ENCODE data around the gene NR1D1.

Gene NR1D1

DNA sequence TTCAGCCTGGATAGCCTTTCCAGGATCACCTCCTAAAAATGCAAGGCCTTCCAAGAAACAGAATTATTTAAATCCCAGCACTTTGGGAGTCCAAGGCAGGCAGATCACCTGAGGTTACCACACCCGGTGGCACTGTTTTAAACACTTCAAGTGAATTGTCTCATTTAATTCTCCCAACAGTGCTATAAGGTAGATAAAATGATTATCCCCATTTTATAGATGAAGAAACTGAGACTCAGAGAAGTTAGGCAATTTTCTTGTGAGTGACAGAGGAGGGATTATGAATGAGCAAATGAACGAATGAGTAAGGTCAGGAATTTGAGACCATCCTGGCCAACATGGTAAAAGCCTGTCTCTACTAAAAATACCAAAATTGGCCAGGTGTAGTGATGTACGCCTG is 20.8 kb downstream of the NR1D1 start:
- Mint-ChIP-seq H3K27ac (no peak overlapping the region), H3K4me3 (no peak overlapping the region), H3K4me1 (ENCODE audit: low read depth) (peaks cover 18% of the 10 kb centered on the region), H3K27me3 (no peaks in the 10 kb centered on the region), H3K36me3 (ENCODE audit: low read depth) (peaks cover 8% of the 10 kb centered on the region), H3K9me3 (no peaks in the 10 kb centered on the region)

DNA sequence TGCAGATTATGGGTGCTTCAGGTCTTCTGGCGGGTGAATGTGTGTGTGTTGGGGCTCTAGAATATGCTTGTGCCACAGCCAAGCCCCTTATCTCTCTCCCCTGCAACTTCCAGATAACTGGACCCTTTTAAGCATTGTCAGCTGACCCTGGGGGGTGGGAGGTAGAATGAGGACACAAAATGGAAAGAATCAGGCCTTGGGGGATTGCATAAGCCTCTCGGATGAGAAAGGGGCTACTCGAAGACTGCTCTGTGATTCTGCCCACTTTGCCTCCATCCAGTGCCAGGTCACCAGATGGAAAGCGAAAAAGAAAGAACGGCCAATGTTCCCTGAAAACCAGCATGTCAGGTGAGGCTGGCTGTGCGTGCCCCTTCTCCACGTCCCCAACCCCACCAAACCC is 23.8 kb downstream of the NR1D1 start:
- Mint-ChIP-seq H3K4me1 (ENCODE audit: low read depth) (peaks cover 26% of the 10 kb centered on the region), H3K4me3 (no peak overlapping the region), H3K27ac (no peak overlapping the region), H3K9me3 (no peaks in the 10 kb centered on the region), H3K27me3 (no peaks in the 10 kb centered on the region), H3K36me3 (ENCODE audit: low read depth) (peaks cover 4% of the 10 kb centered on the region)

DNA sequence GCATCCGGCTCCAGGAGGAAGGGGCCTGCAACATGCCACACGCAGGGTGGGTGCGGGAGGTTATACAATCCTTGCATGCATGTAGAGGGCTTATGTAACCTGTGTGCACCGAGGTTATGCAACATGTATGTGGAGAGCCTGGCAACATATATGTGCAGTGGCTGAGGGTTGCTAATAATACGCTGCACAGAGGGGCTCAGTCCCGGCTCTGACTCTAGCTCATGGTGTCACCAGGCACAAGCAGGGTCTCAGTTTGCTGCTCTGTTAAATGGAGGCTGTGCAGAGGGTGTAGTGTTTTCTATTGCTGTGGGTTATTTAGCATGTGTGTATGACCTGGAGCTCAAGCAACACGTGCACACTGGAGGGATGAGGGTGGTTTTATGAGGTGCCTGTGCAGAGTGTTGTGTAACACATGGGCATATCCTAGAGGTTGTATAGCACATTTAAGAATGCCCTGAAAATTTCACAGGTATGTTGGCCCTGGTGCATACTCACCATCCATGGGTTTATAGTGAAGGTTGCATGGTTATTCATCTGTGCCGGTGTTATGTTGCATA is 24.4 kb downstream of the NR1D1 start:
- H3K36me3 Mint-ChIP-seq (ENCODE audit: low read depth) = peaks cover 4% of the 10 kb centered on the region
- no peaks in the 10 kb centered on the region for H3K9me3 Mint-ChIP-seq
- H3K4me1 Mint-ChIP-seq (ENCODE audit: low read depth) = peaks cover 32% of the 10 kb centered on the region
- H3K4me3 Mint-ChIP-seq = no peak overlapping the region
- no peaks in the 10 kb centered on the region for H3K27me3 Mint-ChIP-seq
- no peak overlapping the region for H3K27ac Mint-ChIP-seq

DNA sequence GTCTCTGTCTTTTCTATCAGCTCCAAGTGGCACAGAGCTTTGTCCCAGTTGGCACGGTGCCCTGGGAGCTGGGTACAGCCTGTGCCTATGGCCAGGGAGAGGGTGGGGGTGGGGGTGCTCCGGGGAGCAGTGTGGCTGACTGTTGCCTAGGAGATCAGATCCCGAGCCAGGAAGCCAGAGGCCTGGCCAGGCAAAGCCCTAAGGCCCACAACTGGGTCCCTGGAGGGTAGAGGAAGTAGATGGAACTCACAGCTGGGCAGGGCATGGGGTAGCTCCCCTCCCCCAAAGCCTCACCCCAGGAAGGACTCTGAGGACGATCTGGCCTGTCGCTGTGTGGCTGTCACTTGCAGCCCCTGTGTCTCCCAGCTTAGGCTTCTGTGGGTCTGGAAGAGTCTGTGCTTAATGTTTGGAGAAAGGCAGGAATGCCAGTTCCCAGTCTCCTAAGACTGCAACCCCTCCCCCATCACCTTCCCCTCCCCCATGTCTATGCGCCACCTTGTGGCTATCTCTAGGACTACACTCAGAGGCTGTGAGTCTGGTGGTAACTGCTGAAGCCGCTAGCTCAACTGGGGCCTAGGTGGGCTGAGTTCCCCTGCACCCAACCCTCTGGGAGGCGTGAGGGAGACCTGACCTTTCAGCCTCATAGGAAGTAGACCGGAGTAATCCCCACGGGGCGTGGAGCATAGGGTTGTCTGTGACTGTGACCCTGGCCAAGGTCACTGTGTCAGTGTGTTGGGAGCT is 25.0 kb downstream of the NR1D1 start:
- H3K36me3 Mint-ChIP-seq (ENCODE audit: low read depth) = peaks cover 4% of the 10 kb centered on the region
- H3K9me3 Mint-ChIP-seq = no peaks in the 10 kb centered on the region
- no peak overlapping the region for H3K27ac Mint-ChIP-seq
- H3K4me3 Mint-ChIP-seq = no peak overlapping the region
- H3K27me3 Mint-ChIP-seq = no peaks in the 10 kb centered on the region
- peaks cover 39% of the 10 kb centered on the region for H3K4me1 Mint-ChIP-seq (ENCODE audit: low read depth)

DNA sequence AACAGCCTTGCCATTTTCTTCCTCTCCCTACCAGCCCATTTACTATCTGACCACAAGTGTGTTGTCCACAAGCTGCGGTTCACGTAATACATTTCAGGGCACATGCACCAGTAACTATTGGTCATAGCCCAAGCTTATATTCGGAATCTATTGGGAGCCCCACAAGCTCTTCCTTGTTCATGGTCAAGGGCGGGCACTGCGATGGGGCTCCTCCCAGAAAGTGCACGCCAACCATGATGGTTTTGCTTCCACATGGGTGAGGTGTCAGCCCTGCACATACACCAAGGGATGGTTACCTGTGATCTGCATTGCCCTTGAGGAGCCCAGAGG is 25.6 kb downstream of the NR1D1 start:
- Mint-ChIP-seq H3K4me1 (ENCODE audit: low read depth) (peaks cover 44% of the 10 kb centered on the region), H3K27me3 (no peaks in the 10 kb centered on the region), H3K36me3 (ENCODE audit: low read depth) (peaks cover 4% of the 10 kb centered on the region), H3K27ac (peak overlapping the region; percentile 52), H3K9me3 (no peaks in the 10 kb centered on the region), H3K4me3 (no peak overlapping the region)

GRCh38 chr17:40074175-40074512 is 26.2 kb downstream of the NR1D1 start:
- H3K4me3 Mint-ChIP-seq = no peak overlapping the region
- peaks cover 4% of the 10 kb centered on the region for H3K36me3 Mint-ChIP-seq (ENCODE audit: low read depth)
- peak overlapping the region; percentile 46 for H3K27ac Mint-ChIP-seq
- H3K27me3 Mint-ChIP-seq = no peaks in the 10 kb centered on the region
- peaks cover 51% of the 10 kb centered on the region for H3K4me1 Mint-ChIP-seq (ENCODE audit: low read depth)
- no peaks in the 10 kb centered on the region for H3K9me3 Mint-ChIP-seq

- no peaks in the 10 kb centered on the region for H3K9me3 Mint-ChIP-seq
Observed at GRCh38 chr17:40073454-40074174, 26.8 kb downstream of the NR1D1 start.

DNA sequence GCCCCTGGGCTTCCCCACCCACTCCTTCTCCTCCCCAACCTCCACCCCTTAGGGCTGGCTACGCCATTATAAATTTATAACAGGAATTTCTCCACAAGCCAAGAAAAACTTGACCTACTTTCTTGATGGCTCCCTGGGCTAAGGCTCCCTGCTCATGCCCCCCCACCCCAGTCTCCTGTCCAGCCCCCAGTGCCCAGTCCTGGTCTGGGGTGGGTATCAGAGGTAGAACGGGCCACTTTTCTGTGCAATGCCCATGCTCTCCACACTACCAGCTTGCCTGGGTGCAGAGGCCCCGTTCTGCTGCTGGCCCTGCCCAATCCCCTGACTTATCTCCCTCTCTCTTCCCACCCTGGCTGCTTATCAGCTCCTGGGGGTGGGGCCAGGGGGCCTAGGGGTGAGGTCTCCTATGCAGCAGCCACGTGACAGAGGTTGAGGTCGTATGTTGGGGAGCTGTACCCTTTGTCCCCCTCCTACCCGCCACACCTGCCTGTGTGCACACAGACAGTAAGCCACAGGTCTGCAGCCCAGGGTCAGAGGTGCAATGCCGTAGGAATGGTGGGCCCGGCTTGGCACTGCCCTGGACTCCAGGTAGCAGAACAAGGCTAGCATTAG is 27.5 kb downstream of the NR1D1 start:
- Mint-ChIP-seq H3K4me1 (ENCODE audit: low read depth) (peaks cover 64% of the 10 kb centered on the region), H3K9me3 (no peaks in the 10 kb centered on the region), H3K36me3 (ENCODE audit: low read depth) (peaks cover 2% of the 10 kb centered on the region), H3K4me3 (no peak overlapping the region), H3K27me3 (no peaks in the 10 kb centered on the region), H3K27ac (no peak overlapping the region)

More at GRCh38 chr17:40073454-40074174, 26.8 kb downstream of the NR1D1 start:
- Mint-ChIP-seq H3K4me3 (no peak overlapping the region), H3K27me3 (no peaks in the 10 kb centered on the region), H3K36me3 (ENCODE audit: low read depth) (peaks cover 4% of the 10 kb centered on the region), H3K27ac (peak overlapping the region; percentile 46), H3K4me1 (ENCODE audit: low read depth) (peaks cover 56% of the 10 kb centered on the region)

- Mint-ChIP-seq H3K36me3 (ENCODE audit: low read depth) (no peaks in the 10 kb centered on the region), H3K27ac (no peak overlapping the region), H3K9me3 (no peaks in the 10 kb centered on the region), H3K27me3 (no peaks in the 10 kb centered on the region), H3K4me1 (ENCODE audit: low read depth) (peaks cover 69% of the 10 kb centered on the region), H3K4me3 (no peak overlapping the region)
Observed at GRCh38 chr17:40072040-40072734, 28.2 kb downstream of the NR1D1 start.

DNA sequence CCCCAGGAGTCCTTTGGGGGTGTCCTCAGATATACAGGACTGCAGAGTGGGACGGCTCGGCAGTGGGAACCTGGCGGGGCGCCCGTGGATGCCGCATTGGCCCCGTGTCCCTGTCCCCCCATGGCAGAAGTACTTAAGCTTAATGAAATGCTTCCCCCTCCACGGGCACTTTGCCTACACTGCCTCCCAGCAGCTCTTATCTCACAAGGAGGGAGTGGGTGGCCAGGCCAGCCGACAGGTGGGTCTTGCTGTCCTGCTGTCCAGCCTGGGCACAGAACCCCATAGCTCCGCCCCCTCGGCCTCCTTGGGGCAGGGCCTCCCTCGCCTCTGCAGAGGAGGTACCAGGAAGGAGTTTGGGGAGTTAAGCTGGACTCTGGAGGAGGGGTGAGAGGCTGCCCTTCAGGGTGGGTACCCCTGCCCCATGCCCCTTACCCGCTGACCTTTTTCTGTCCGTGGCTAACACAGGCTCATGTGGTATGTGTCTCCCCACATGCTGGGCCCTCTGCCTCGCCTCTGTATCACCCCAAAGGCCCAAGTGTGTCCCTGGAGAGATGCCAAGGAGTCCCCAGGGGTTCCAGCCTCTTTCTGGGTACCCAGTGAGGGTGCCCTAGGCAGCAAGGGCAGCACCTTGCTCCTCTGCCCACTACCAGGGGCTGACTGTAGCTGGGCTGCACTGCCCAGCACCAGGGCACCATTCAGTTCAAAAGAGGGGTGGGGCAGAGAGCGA is 28.9 kb downstream of the NR1D1 start:
- no peaks in the 10 kb centered on the region for H3K9me3 Mint-ChIP-seq
- H3K27ac Mint-ChIP-seq = peak overlapping the region; percentile 94
- peaks cover 76% of the 10 kb centered on the region for H3K4me1 Mint-ChIP-seq (ENCODE audit: low read depth)
- no peaks in the 10 kb centered on the region for H3K36me3 Mint-ChIP-seq (ENCODE audit: low read depth)
- no peak overlapping the region for H3K4me3 Mint-ChIP-seq
- H3K27me3 Mint-ChIP-seq = no peaks in the 10 kb centered on the region

DNA sequence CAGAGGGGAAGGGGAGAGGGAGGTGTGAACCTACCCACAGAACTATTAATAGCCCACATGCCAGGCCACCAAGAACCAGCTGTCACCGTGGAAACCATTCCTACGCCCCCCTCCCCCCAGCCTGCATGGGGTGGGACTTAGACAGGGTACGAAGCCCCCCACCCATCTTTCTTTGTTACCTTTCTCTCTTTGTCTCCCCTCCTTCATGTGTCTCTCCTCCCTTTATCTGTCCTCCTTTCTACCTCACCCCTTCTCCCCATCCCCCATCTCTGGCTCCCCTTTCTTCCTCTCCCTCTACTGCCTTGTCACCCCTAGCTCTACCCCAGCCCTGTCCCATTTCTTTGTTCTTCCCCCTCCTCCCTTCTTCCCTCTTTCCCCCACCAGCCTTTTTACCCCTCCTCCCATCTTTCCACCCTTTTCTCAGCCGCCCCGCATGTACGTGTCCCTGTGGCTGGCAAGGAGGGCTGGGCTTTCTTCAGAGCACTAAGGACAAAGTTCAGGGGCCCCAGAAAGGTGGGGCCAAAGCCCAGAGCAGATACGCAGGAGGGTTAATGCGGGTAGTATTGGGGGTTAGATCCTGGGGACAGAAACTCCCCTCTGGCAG is 29.6 kb downstream of the NR1D1 start:
- Mint-ChIP-seq H3K36me3 (ENCODE audit: low read depth) (no peaks in the 10 kb centered on the region), H3K27ac (peak overlapping the region; percentile 94), H3K9me3 (no peaks in the 10 kb centered on the region), H3K27me3 (no peaks in the 10 kb centered on the region), H3K4me3 (peak overlapping the region; percentile 85), H3K4me1 (ENCODE audit: low read depth) (peaks cover 69% of the 10 kb centered on the region)

DNA sequence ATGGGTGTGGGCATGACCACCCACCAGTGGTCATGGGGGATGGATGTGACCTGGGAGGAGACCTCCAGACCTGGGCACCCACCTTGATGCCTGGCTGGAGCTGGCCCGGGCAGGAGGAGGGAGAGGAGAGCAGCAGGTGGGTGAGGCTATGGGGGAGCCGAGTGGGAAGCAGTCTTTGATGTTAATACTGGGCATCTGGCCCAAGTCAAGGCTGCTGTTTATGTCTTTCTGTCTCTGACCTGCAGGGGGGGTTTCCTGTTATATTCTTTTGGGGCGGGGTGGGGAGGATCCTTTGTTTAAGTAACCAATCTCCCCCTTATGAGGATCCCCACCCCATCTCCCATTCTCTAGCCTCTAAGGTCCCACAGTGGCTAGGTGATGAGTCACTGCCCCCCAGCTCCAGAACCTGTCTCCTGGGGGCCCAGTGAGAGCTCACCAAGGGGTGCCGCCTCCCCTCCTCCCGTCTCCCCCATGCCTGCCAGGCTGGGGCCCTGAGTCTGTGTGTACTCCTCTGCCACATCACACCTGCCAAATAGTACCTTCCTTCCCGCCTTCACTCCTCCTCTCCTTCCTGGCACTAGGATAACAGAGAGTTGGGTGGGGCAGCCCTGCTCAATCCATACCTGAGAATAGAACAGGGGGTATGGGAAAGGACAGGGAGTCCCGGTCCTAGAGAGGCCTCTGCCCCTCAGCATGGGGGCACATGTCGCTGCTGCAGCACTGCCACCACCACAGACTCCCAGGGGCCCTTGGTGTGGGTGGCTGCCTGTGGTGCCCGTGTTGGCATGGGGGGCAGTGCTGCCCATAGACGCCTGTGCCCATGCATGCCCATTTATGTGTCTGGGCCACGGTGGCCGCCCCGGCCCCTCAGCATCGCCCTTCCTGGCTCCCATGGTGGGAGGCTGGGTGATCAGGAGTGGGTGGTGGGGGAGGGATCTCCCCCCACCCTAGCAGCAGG is 30.4 kb downstream of the NR1D1 start:
- Mint-ChIP-seq H3K27ac (peak overlapping the region; percentile 94), H3K4me1 (ENCODE audit: low read depth) (peaks cover 67% of the 10 kb centered on the region)

More for the DNA sequence above, 30.4 kb downstream of the NR1D1 start:
- Mint-ChIP-seq H3K27me3 (no peaks in the 10 kb centered on the region), H3K9me3 (no peaks in the 10 kb centered on the region), H3K36me3 (ENCODE audit: low read depth) (no peaks in the 10 kb centered on the region), H3K4me3 (peak overlapping the region; percentile 85)
